Endothelial cell of umbilical vein (primary cell): ENCODE results near the gene KCNN3. TPM values are rescaled to one million over a fixed set of nuclear protein-coding genes. Genes with fewer than 3 reads are reported as not detected.

Source experiments
- BruUV-seq: library from RNA; stranded (reverse); fragments of 400-500 nt; replicated peaks from 2 replicates; lab custom pipeline; 2021; lab: Mats Ljungman, UMichigan
- CTCF ChIA-PET: fragments of 300-600, 350-600 bp; sonication (Branson Sonifier 250); formaldehyde crosslinking; loops from one replicate; lab custom pipeline; 2021; ENCODE audit warnings: antibody characterized with exemption, inconsistent platforms; lab: Charles Lee
- POLR2A ChIA-PET: fragments of 300-600, 350-600 bp; sonication (Branson Sonifier 250); formaldehyde crosslinking; loops from one replicate; lab custom pipeline; 2021; ENCODE audit warnings: antibody characterized with exemption, inconsistent platforms; lab: Charles Lee
- DNase-seq: peaks from one replicate; pipeline ENCODE4 v3.0.0-alpha.2; 2011; ENCODE audit warnings: low read depth, low spot score
- FAIRE-seq: peaks from 2 replicates; lab custom pipeline; 2011; peaks lifted over from hg19 to GRCh38; lab: Jason Lieb, UNC
- H2AFZ ChIP-seq: 2 replicates; pipeline ENCODE4 v1.6.0; 2012; ENCODE audit warnings: low read depth, low read length, control low read depth, inconsistent platforms
- H3K27ac ChIP-seq: 2 replicates; pipeline ENCODE4 v1.5.1; 2011; ENCODE audit warnings: low read depth, mild to moderate bottlenecking, control low read depth, low read length, moderate library complexity; ENCODE audit not compliant: insufficient read depth
- H3K27me3 ChIP-seq, 2 experiments: 2 replicates each; pipeline versions ENCODE4 v1.6.0 to v1.6.1; 2011; ENCODE audit warnings: low read length in 2 of 2, mixed read lengths in 1 of 2; ENCODE audit not compliant: control insufficient read depth in 2 of 2, insufficient read depth in 2 of 2
- H3K36me3 ChIP-seq, 2 experiments: 2 replicates in 1 of 2; 3 replicates in 1 of 2; pipeline ENCODE4 v1.5.1; 2011; ENCODE audit warnings: low read length in 2 of 2, mild to moderate bottlenecking in 1 of 2, moderate library complexity in 1 of 2; ENCODE audit not compliant: control insufficient read depth in 2 of 2, insufficient read depth in 2 of 2; ENCODE audit errors: extremely low read depth in 1 of 2
- H3K4me1 ChIP-seq: 3 replicates; pipeline ENCODE4 v1.5.1; 2011; ENCODE audit warnings: mild to moderate bottlenecking, low read length; ENCODE audit not compliant: control insufficient read depth, insufficient read depth; ENCODE audit errors: extremely low read depth
- H3K4me2 ChIP-seq: 2 replicates; pipeline ENCODE4 v1.6.1; 2011; ENCODE audit warnings: low read length, control low read depth, mixed read lengths; ENCODE audit not compliant: insufficient read depth
- H3K4me3 ChIP-seq, 3 experiments: fragments of 200-600 bp in 1 of 3; sonication (generic), shearing (Covaris generic) in 1 of 3; replicated peaks in 1 of 3; 2 replicates each; pipeline ENCODE4 v1.5.1; 2011 to 2016; ENCODE audit warnings: control low read depth in 3 of 3, low read length in 3 of 3, mild to moderate bottlenecking in 2 of 3, inconsistent platforms in 1 of 3, low read depth in 1 of 3, moderate library complexity in 1 of 3; ENCODE audit not compliant: insufficient read depth in 1 of 3
- H3K79me2 ChIP-seq: 2 replicates; pipeline ENCODE4 v1.6.0; 2012; ENCODE audit warnings: low read length, inconsistent platforms; ENCODE audit not compliant: control insufficient read depth, insufficient read depth
- H3K9ac ChIP-seq: replicated peaks from 2 replicates; pipeline ENCODE3; 2011; ENCODE audit warnings: low read length, control low read depth; ENCODE audit not compliant: insufficient read depth; ENCODE audit errors: extremely low read depth
- H3K9me1 ChIP-seq: replicated peaks from 3 replicates; pipeline ENCODE4 v1.6.0; 2011; ENCODE audit warnings: mild to moderate bottlenecking, low read length; ENCODE audit not compliant: control insufficient read depth, insufficient read depth; ENCODE audit errors: extremely low read depth
- H3K9me3 ChIP-seq: replicated peaks from 2 replicates; pipeline ENCODE4 v1.5.1; 2012; ENCODE audit warnings: low read length, inconsistent platforms; ENCODE audit not compliant: control insufficient read depth, insufficient read depth
- H4K20me1 ChIP-seq: replicated peaks from 2 replicates; pipeline ENCODE3; 2011; ENCODE audit warnings: mild to moderate bottlenecking, low read length; ENCODE audit not compliant: control insufficient read depth, insufficient read depth; ENCODE audit errors: extremely low read depth
- CTCF ChIP-seq, 2 donors: IDR thresholded peaks; 1 replicate in 1 of 2; 2 replicates in 1 of 2; pipeline ENCODE4 v1.5.1; 2011; ENCODE audit warnings: low read length in 2 of 2, mild to moderate bottlenecking in 2 of 2, moderate library complexity in 2 of 2, control low read depth in 1 of 2, inconsistent platforms in 1 of 2, low read depth in 1 of 2; ENCODE audit not compliant: insufficient read depth in 1 of 2; ENCODE audit errors: extremely low read depth in 1 of 2
- EZH2 ChIP-seq: IDR thresholded peaks from 2 replicates; pipeline ENCODE4 v1.6.1; 2012; ENCODE audit warnings: borderline replicate concordance, low read depth, mild to moderate bottlenecking, moderate library complexity, low read length, inconsistent platforms; ENCODE audit not compliant: severe bottlenecking
- FOS ChIP-seq: IDR thresholded peaks from 2 replicates; pipeline ENCODE4 v1.6.1; 2011; ENCODE audit warnings: mild to moderate bottlenecking, low read length, moderate library complexity, borderline replicate concordance; ENCODE audit not compliant: insufficient read depth
- GATA2 ChIP-seq: IDR thresholded peaks from 2 replicates; pipeline ENCODE4 v1.7.0; 2011; ENCODE audit warnings: low read depth, mild to moderate bottlenecking, moderate library complexity, mixed read lengths, low read length; ENCODE audit not compliant: insufficient read length, insufficient read depth
- JUN ChIP-seq: IDR thresholded peaks from 2 replicates; pipeline ENCODE4 v1.6.1; 2011; ENCODE audit warnings: borderline replicate concordance, low read depth; ENCODE audit not compliant: insufficient read length, insufficient read depth
- MAX ChIP-seq: IDR thresholded peaks from 2 replicates; pipeline ENCODE4 v1.6.1; 2011; ENCODE audit not compliant: insufficient read depth, insufficient read length
- MYC ChIP-seq: IDR thresholded peaks from one replicate; pipeline ENCODE4 v1.6.1; 2011; ENCODE audit warnings: mild to moderate bottlenecking, low read depth, low read length
- POLR2A ChIP-seq: IDR thresholded peaks from 2 replicates; pipeline ENCODE4 v1.6.1; 2012; ENCODE audit warnings: low read depth, mild to moderate bottlenecking, control low read depth, low read length
- POLR2AphosphoS5 ChIP-seq: IDR thresholded peaks from 2 replicates; pipeline ENCODE4 v1.6.1; 2012; ENCODE audit warnings: low read depth, mild to moderate bottlenecking, control low read depth, low read length, moderate library complexity; ENCODE audit not compliant: insufficient read depth
- dilution Hi-C: fragments of 300-500 bp; cut with MboI; formaldehyde crosslinking; loops from one replicate; pipeline ENCODE4 v1.15.0; 2019; ENCODE audit warnings: low sequenced_read_pairs; ENCODE audit not compliant: extremely low pct_ligation_motif_present
- intact Hi-C: fragments of 100-400 bp; cut with micrococcal nuclease; formaldehyde crosslinking; loops from one replicate; pipeline ENCODE4 v1.10.0; 2022
- polyA plus RNA-seq, 4 experiments: library from polyadenylated mRNA; depleted of rRNA in 3 of 4; stranded (reverse) in 3 of 4; unstranded in 1 of 4; fragments of >200 nt; gene quantifications; 2 replicates each; pipeline versions ENCODE4 v1.2.1 to v1.2.3, GENCODE V29; 2011 to 2012; ENCODE audit warnings: missing spikeins in 1 of 4
- total RNA-seq: library from RNA; stranded (reverse); gene quantifications from 2 replicates; pipeline ENCODE4 v1.2.3, GENCODE V29; 2021

The KCNN3 gene
- total and polyA plus RNA-seq, 2 donors (not counting 3 experiments of a cell fraction or from before 2014, with no cell fraction given): 0.91 to 1.1 TPM

GRCh38 chr1:154796303-154796892 is 73.7 kb downstream of the KCNN3 start:
- Histone ChIP-seq H3K4me1 (peaks cover 5% of the 10 kb centered on the region), H3K4me2 (no peak overlapping the region), H3K79me2 (no peaks in the 10 kb centered on the region), H3K9me3 (no peaks in the 10 kb centered on the region), H3K9me1 (no peaks in the 10 kb centered on the region), H3K9ac (no peak overlapping the region), H2AFZ (no peak overlapping the region), H3K4me3 (no peak overlapping the region), H3K36me3 (no peaks in the 10 kb centered on the region), H4K20me1 (no peaks in the 10 kb centered on the region), H3K27ac (no peak overlapping the region), H3K27me3 (peaks cover 4 to 25% of the 10 kb centered on the region in 2 experiments)
- BruUV-seq: no TSS peak
- ChIA-PET CTCF (interaction anchor here (1.2 kb wide), 1 partner anchor 82 kb away, joined by 7 read pairs; no protein-coding TSS in a partner anchor), POLR2A (no interaction called here)
- intact Hi-C loops (no loop called here), dilution Hi-C loops (no loop called here)
- no peak for DNase-seq
- TF ChIP-seq FOS: no peak
- TF ChIP-seq EZH2: no peak
- TF ChIP-seq GATA2: no peak
- TF ChIP-seq MAX: no peak
- no peak for TF ChIP-seq CTCF (IDR thresholded peaks at IDR 0.05; ENCODE audit: extremely low read depth in 1 of 2, insufficient read depth in 1 of 2, low read depth in 1 of 2, low read length in 2 of 2)
- no peak for TF ChIP-seq JUN
- no peak for TF ChIP-seq POLR2AphosphoS5
- TF ChIP-seq POLR2A: no peak
- no peak for TF ChIP-seq MYC
- no peak for FAIRE-seq
